Measurements from ENCODE around the gene NAP1L4.

GRCh38 chr11:2904153-2905052 lies 87.7 kb downstream of the NAP1L4 start:
- TF ChIP-seq CTCF (IDR thresholded peaks at IDR 0.05; ENCODE audit: low read depth, low read length) = no peak
- TF ChIP-seq EZH2phosphoT487 (IDR thresholded peaks at IDR 0.05; ENCODE audit: low read depth) = no peak

All from OCI-LY3 (cell line).